ENCODE results near the gene NTN1.

DNA sequence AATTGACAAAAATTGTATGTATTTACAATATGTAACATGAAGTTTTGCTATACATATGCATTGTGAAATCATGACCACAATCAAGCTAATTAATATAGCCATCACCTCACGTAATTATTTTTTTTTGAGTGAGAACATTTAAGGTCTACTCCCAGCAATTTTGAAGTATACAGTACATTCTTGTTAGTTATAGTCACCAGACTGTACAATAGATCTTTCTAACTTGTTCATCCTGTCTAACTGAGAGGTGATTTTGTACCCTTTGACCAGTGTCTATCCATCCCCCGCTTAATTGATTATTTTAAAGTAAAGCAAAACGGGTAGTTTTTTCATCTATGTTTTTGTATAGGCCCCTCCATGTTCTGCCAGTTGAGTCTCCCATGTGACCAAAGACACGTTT, 30.3 kb downstream of the NTN1 start:
- no peak for TF ChIP-seq EP300 (IDR thresholded peaks at IDR 0.05)
- TF ChIP-seq, protein P1, sequence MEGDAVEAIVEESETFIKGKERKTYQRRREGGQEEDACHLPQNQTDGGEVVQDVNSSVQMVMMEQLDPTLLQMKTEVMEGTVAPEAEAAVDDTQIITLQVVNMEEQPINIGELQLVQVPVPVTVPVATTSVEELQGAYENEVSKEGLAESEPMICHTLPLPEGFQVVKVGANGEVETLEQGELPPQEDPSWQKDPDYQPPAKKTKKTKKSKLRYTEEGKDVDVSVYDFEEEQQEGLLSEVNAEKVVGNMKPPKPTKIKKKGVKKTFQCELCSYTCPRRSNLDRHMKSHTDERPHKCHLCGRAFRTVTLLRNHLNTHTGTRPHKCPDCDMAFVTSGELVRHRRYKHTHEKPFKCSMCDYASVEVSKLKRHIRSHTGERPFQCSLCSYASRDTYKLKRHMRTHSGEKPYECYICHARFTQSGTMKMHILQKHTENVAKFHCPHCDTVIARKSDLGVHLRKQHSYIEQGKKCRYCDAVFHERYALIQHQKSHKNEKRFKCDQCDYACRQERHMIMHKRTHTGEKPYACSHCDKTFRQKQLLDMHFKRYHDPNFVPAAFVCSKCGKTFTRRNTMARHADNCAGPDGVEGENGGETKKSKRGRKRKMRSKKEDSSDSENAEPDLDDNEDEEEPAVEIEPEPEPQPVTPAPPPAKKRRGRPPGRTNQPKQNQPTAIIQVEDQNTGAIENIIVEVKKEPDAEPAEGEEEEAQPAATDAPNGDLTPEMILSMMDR (IDR thresholded peaks at IDR 0.05) = no peak
